Lower leg skin (tissue), 4 donors: Measurements from ENCODE around the gene CABP7. TPM values are rescaled to one million over a fixed set of nuclear protein-coding genes. Genes with fewer than 3 reads are reported as not detected.

Source experiments
- DNase-seq, 2 donors: peaks; one replicate each; pipeline ENCODE4 v3.0.0-alpha.2; 2019; ENCODE audit warnings: low spot score in 2 of 2
- H3K4me3 ChIP-seq: fragments of 200-600 bp; sonication (generic); 2 replicates; pipeline ENCODE4 v1.5.1; 2017; ENCODE audit warnings: mild to moderate bottlenecking, low read depth; ENCODE audit not compliant: poor library complexity, severe bottlenecking
- CTCF ChIP-seq, 3 donors: fragments of 450-650 bp; IDR thresholded peaks; one replicate each; pipeline ENCODE4 v1.5.1; 2016; ENCODE audit warnings: antibody characterized with exemption in 3 of 3, mild to moderate bottlenecking in 3 of 3, moderate library complexity in 2 of 3
- POLR2A ChIP-seq, 2 donors: fragments of 450-650 bp; IDR thresholded peaks; one replicate each; pipeline ENCODE4 v1.6.1; 2016 to 2017; ENCODE audit warnings: antibody characterized with exemption in 2 of 2, mild to moderate bottlenecking in 1 of 2, moderate library complexity in 1 of 2
- WGBS, 2 donors: methylation state at CpG; one replicate each; pipeline ENCODE4 v1.1.5; 2018; 5-methylcytosine and 5-hydroxymethylcytosine counted together
- intact Hi-C: fragments of 100-400 bp; cut with DNase I; formaldehyde crosslinking; loops from one replicate; pipeline ENCODE4 v1.15.0; 2023; ENCODE audit warnings: low total_unique reads
- total RNA-seq, 4 donors: library from RNA; depleted of rRNA; stranded (reverse); fragments of >200 nt; gene quantifications; one replicate each; pipeline ENCODE4 v1.1.0, GENCODE V29; 2016

Gene CABP7
- total RNA-seq, 4 donors from 2014 or later: not detected

GRCh38 chr22:29697853-29698598 lies 21.8 kb upstream of the CABP7 start:
- TF ChIP-seq CTCF (IDR thresholded peaks at IDR 0.05) (no peak), POLR2A (IDR thresholded peaks at IDR 0.05) (no peak)
- WGBS, 2 donors: 63 to 67% methylated on average over 14 to 16 of the region's 16 CpGs
- no peak for DNase-seq
- intact Hi-C loops: no loop called here
- no peak overlapping the region for H3K4me3 ChIP-seq

- H3K4me3 ChIP-seq: no peak overlapping the region
- 50% methylated on average over 19 of the region's 19 CpGs for WGBS, 2 donors
- intact Hi-C loops: no loop called here
- no peak for DNase-seq
- TF ChIP-seq CTCF (IDR thresholded peaks at IDR 0.05): no peak
- no peak for TF ChIP-seq POLR2A (IDR thresholded peaks at IDR 0.05)
Measured at GRCh38 chr22:29700206-29700899, 19.4 kb upstream of the CABP7 start.

- H3K4me3 ChIP-seq: no peak overlapping the region
- TF ChIP-seq POLR2A (IDR thresholded peaks at IDR 0.05) (no peak), CTCF (IDR thresholded peaks at IDR 0.05) (no peak)
- DNase-seq: no peak
- 47 to 48% methylated on average over 7 to 8 of the region's 9 CpGs for WGBS, 2 donors
- intact Hi-C loops: no loop called here
Measured at GRCh38 chr22:29700900-29701154, 19.0 kb upstream of the CABP7 start.

- WGBS, 2 donors: 29 to 43% methylated on average over 14 of the region's 14 CpGs
- DNase-seq: peak in 1 of 2 donors; percentile 81
- TF ChIP-seq POLR2A (IDR thresholded peaks at IDR 0.05) (no peak), CTCF (IDR thresholded peaks at IDR 0.05) (no peak)
- intact Hi-C loops: no loop called here
- H3K4me3 ChIP-seq: no peak overlapping the region
Measured at GRCh38 chr22:29701155-29701999, 18.4 kb upstream of the CABP7 start.

- DNase-seq: no peak
- TF ChIP-seq CTCF (IDR thresholded peaks at IDR 0.05) (no peak), POLR2A (IDR thresholded peaks at IDR 0.05) (no peak)
- H3K4me3 ChIP-seq: no peak overlapping the region
- intact Hi-C loops: no loop called here
- WGBS, 2 donors: 26 to 43% methylated on average over 12 to 14 of the region's 14 CpGs
Measured at GRCh38 chr22:29702000-29702930, 17.5 kb upstream of the CABP7 start.
